ENCODE measurements around the gene HOXA1.

HOXA1 gene

DNA sequence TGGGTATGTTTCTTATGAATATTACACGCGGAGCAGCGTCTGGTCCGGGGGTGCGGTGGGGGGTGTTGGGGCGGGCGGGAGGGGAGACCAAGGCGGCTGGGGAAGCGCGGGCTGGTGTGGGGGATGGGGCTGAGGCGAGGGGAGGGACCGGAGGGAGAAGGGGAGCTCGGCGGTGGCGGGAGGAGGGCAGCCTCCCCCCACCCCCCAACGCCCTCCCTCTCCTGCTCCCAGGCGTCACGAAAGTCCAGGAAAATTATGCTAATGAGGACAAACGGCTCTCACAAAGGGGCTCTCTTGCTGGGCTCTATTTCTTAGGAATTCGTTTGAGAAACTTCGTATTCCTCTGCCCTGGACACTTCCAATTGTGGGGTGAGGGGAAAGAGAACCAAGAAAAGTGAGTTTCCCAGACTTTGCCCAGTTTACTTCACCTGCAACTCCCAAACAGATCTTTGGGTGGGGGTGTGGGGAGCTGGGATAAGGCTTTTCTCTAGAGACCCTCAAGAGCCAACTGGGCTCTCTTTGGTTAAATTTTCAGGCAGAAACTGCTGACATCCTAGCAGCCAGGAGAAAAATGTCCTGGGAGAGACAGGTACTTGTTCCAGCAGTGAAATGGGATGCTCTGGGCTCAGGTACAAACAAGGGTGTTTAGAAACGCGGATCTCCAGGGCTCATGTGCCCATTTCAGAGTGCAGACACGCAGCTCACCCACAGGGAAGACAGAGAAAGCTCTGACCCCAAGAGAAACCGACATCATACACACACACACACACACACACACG lies 18.4 kb upstream of the HOXA1 start (continued):
- TF ChIP-seq, protein P1, sequence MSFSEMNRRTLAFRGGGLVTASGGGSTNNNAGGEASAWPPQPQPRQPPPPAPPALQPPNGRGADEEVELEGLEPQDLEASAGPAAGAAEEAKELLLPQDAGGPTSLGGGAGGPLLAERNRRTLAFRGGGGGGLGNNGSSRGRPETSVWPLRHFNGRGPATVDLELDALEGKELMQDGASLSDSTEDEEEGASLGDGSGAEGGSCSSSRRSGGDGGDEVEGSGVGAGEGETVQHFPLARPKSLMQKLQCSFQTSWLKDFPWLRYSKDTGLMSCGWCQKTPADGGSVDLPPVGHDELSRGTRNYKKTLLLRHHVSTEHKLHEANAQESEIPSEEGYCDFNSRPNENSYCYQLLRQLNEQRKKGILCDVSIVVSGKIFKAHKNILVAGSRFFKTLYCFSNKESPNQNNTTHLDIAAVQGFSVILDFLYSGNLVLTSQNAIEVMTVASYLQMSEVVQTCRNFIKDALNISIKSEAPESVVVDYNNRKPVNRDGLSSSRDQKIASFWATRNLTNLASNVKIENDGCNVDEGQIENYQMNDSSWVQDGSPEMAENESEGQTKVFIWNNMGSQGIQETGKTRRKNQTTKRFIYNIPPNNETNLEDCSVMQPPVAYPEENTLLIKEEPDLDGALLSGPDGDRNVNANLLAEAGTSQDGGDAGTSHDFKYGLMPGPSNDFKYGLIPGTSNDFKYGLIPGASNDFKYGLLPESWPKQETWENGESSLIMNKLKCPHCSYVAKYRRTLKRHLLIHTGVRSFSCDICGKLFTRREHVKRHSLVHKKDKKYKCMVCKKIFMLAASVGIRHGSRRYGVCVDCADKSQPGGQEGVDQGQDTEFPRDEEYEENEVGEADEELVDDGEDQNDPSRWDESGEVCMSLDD (tag by site-specific recombination; IDR thresholded peaks at IDR 0.05), result no peak
- no peak for TF ChIP-seq ZNF555 (tag by site-specific recombination; conservative IDR thresholded peaks at IDR 0.05)
- TF ChIP-seq GLIS1 (tag by site-specific recombination; IDR thresholded peaks at IDR 0.05), result peak; percentile 35; the same call in 1 of the 2 replicates
- no peak for TF ChIP-seq ZNF624 (tag by site-specific recombination; IDR thresholded peaks at IDR 0.05)
- TF ChIP-seq ZNF37A (tag by site-specific recombination; IDR thresholded peaks at IDR 0.05), result no peak
- TF ChIP-seq, protein P2, sequence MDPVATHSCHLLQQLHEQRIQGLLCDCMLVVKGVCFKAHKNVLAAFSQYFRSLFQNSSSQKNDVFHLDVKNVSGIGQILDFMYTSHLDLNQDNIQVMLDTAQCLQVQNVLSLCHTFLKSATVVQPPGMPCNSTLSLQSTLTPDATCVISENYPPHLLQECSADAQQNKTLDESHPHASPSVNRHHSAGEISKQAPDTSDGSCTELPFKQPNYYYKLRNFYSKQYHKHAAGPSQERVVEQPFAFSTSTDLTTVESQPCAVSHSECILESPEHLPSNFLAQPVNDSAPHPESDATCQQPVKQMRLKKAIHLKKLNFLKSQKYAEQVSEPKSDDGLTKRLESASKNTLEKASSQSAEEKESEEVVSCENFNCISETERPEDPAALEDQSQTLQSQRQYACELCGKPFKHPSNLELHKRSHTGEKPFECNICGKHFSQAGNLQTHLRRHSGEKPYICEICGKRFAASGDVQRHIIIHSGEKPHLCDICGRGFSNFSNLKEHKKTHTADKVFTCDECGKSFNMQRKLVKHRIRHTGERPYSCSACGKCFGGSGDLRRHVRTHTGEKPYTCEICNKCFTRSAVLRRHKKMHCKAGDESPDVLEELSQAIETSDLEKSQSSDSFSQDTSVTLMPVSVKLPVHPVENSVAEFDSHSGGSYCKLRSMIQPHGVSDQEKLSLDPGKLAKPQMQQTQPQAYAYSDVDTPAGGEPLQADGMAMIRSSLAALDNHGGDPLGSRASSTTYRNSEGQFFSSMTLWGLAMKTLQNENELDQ (tag by site-specific recombination; IDR thresholded peaks at IDR 0.05; ENCODE audit: low read depth), result no peak
- TF ChIP-seq ZNF830 (tag by site-specific recombination; IDR thresholded peaks at IDR 0.05; ENCODE audit: low read depth), result no peak
- TF ChIP-seq, protein P3, sequence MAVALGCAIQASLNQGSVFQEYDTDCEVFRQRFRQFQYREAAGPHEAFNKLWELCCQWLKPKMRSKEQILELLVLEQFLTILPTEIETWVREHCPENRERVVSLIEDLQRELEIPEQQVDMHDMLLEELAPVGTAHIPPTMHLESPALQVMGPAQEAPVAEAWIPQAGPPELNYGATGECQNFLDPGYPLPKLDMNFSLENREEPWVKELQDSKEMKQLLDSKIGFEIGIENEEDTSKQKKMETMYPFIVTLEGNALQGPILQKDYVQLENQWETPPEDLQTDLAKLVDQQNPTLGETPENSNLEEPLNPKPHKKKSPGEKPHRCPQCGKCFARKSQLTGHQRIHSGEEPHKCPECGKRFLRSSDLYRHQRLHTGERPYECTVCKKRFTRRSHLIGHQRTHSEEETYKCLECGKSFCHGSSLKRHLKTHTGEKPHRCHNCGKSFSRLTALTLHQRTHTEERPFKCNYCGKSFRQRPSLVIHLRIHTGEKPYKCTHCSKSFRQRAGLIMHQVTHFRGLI (tag by site-specific recombination; IDR thresholded peaks at IDR 0.05), result no peak; the same call in 1 of the 2 replicates
- TF ChIP-seq YY2 (tag by site-specific recombination; IDR thresholded peaks at IDR 0.05), result no peak
- TF ChIP-seq ZNF184 (tag by site-specific recombination; IDR thresholded peaks at IDR 0.05), result no peak
- TF ChIP-seq, protein P4, sequence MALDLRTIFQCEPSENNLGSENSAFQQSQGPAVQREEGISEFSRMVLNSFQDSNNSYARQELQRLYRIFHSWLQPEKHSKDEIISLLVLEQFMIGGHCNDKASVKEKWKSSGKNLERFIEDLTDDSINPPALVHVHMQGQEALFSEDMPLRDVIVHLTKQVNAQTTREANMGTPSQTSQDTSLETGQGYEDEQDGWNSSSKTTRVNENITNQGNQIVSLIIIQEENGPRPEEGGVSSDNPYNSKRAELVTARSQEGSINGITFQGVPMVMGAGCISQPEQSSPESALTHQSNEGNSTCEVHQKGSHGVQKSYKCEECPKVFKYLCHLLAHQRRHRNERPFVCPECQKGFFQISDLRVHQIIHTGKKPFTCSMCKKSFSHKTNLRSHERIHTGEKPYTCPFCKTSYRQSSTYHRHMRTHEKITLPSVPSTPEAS (tag by site-specific recombination; IDR thresholded peaks at IDR 0.05), result no peak
- TF ChIP-seq ZNF133 (tag by site-specific recombination; IDR thresholded peaks at IDR 0.05), result no peak
- no peak for TF ChIP-seq ZNF701 (tag by site-specific recombination; IDR thresholded peaks at IDR 0.05)
- TF ChIP-seq, protein P5, sequence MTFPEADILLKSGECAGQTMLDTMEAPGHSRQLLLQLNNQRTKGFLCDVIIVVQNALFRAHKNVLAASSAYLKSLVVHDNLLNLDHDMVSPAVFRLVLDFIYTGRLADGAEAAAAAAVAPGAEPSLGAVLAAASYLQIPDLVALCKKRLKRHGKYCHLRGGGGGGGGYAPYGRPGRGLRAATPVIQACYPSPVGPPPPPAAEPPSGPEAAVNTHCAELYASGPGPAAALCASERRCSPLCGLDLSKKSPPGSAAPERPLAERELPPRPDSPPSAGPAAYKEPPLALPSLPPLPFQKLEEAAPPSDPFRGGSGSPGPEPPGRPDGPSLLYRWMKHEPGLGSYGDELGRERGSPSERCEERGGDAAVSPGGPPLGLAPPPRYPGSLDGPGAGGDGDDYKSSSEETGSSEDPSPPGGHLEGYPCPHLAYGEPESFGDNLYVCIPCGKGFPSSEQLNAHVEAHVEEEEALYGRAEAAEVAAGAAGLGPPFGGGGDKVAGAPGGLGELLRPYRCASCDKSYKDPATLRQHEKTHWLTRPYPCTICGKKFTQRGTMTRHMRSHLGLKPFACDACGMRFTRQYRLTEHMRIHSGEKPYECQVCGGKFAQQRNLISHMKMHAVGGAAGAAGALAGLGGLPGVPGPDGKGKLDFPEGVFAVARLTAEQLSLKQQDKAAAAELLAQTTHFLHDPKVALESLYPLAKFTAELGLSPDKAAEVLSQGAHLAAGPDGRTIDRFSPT (tag by site-specific recombination; IDR thresholded peaks at IDR 0.05), result no peak
- TF ChIP-seq ZBTB8A (tag by site-specific recombination; IDR thresholded peaks at IDR 0.05), result peak; percentile 68
- TF ChIP-seq, protein P6, sequence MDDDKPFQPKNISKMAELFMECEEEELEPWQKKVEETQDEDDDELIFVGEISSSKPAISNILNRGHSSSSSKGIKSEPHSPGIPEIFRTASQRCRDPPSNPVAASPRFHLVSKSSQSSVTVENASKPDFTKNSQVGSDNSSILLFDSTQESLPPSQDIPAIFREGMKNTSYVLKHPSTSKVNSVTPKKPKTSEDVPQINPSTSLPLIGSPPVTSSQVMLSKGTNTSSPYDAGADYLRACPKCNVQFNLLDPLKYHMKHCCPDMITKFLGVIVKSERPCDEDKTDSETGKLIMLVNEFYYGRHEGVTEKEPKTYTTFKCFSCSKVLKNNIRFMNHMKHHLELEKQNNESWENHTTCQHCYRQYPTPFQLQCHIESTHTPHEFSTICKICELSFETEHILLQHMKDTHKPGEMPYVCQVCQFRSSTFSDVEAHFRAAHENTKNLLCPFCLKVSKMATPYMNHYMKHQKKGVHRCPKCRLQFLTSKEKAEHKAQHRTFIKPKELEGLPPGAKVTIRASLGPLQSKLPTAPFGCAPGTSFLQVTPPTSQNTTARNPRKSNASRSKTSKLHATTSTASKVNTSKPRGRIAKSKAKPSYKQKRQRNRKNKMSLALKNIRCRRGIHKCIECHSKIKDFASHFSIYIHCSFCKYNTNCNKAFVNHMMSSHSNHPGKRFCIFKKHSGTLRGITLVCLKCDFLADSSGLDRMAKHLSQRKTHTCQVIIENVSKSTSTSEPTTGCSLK (tag by site-specific recombination; IDR thresholded peaks at IDR 0.05), result no peak
- peak; percentile 54; the same call in 1 of the 2 replicates for TF ChIP-seq PRDM1 (tag by site-specific recombination; IDR thresholded peaks at IDR 0.05)
- TF ChIP-seq ZNF514 (tag by site-specific recombination; IDR thresholded peaks at IDR 0.05), result no peak
- TF ChIP-seq, protein P7, sequence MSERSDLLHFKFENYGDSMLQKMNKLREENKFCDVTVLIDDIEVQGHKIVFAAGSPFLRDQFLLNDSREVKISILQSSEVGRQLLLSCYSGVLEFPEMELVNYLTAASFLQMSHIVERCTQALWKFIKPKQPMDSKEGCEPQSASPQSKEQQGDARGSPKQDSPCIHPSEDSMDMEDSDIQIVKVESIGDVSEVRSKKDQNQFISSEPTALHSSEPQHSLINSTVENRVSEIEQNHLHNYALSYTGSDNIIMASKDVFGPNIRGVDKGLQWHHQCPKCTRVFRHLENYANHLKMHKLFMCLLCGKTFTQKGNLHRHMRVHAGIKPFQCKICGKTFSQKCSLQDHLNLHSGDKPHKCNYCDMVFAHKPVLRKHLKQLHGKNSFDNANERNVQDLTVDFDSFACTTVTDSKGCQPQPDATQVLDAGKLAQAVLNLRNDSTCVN (tag by site-specific recombination; optimal IDR thresholded peaks at IDR 0.05), result no peak
- TF ChIP-seq, protein P8, sequence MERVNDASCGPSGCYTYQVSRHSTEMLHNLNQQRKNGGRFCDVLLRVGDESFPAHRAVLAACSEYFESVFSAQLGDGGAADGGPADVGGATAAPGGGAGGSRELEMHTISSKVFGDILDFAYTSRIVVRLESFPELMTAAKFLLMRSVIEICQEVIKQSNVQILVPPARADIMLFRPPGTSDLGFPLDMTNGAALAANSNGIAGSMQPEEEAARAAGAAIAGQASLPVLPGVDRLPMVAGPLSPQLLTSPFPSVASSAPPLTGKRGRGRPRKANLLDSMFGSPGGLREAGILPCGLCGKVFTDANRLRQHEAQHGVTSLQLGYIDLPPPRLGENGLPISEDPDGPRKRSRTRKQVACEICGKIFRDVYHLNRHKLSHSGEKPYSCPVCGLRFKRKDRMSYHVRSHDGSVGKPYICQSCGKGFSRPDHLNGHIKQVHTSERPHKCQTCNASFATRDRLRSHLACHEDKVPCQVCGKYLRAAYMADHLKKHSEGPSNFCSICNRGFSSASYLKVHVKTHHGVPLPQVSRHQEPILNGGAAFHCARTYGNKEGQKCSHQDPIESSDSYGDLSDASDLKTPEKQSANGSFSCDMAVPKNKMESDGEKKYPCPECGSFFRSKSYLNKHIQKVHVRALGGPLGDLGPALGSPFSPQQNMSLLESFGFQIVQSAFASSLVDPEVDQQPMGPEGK (tag by site-specific recombination; IDR thresholded peaks at IDR 0.05), result peak; percentile 75
- TF ChIP-seq ZNF48 (tag by site-specific recombination; IDR thresholded peaks at IDR 0.05), result no peak
- TF ChIP-seq KLF1 (tag by site-specific recombination; IDR thresholded peaks at IDR 0.05), result no peak
- no peak for TF ChIP-seq ZNF391 (tag by site-specific recombination; IDR thresholded peaks at IDR 0.05; ENCODE audit: borderline replicate concordance, low read depth)

Data from HEK293 (cell line).